Neural progenitor cell (in vitro differentiated cells): ENCODE data around the gene INTS15.

Experiments used
- EZH2 ChIP-seq: fragments of 200-600 bp; sonication (generic); IDR thresholded peaks from 2 replicates; pipeline ENCODE4 v1.6.1; 2017; ENCODE audit warnings: antibody characterized with exemption, mild to moderate bottlenecking, moderate library complexity
- TF ChIP-seq, protein P1 (sequence below): fragments of 200-600 bp; sonication (generic); IDR thresholded peaks from 2 replicates; pipeline ENCODE4 v1.5.1; 2017; ENCODE audit warnings: antibody characterized with exemption, mild to moderate bottlenecking

DNA sequence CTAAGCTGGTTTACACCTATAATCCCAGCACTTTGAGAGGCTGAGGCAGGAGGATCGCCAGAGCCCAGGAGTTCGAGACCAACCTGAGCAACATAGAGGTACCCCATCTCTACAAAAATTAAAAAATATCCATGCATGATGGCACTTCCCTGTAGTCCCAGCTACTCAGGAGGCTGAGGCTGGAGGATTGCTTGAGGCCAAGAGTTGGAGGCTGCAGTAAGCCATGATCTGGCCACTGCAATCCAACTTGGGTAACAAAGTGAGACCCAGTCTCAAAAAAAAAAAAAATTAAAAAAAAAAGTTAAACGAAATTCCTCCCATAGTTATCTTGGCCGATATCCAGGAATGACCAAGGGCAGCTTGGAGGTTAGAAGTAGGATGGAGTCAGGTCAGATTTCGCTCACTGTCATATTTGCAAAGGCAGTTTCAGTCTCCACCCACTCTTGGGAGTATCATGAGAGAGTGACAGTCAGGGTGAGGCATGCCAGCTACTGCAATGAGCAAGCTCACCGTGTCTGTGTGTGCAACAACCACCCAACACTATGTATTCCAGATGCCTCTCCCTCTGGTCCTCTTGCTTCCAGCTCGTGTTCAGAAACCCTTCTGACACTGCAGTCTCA lies 18.6 kb upstream of the INTS15 start:
- TF ChIP-seq, protein P1, sequence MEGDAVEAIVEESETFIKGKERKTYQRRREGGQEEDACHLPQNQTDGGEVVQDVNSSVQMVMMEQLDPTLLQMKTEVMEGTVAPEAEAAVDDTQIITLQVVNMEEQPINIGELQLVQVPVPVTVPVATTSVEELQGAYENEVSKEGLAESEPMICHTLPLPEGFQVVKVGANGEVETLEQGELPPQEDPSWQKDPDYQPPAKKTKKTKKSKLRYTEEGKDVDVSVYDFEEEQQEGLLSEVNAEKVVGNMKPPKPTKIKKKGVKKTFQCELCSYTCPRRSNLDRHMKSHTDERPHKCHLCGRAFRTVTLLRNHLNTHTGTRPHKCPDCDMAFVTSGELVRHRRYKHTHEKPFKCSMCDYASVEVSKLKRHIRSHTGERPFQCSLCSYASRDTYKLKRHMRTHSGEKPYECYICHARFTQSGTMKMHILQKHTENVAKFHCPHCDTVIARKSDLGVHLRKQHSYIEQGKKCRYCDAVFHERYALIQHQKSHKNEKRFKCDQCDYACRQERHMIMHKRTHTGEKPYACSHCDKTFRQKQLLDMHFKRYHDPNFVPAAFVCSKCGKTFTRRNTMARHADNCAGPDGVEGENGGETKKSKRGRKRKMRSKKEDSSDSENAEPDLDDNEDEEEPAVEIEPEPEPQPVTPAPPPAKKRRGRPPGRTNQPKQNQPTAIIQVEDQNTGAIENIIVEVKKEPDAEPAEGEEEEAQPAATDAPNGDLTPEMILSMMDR, result no peak
- TF ChIP-seq EZH2, result no peak
